ENCODE results near the gene FSTL4. TPM values are rescaled to one million over a fixed set of nuclear protein-coding genes. Genes with fewer than 3 reads are reported as not detected.
"Not testable (repeated sequence)": the region's sequence is repeated elsewhere in the genome, so short reads cannot be mapped to it uniquely, and the experiment has no call there.

The FSTL4 gene
- total and polyA plus RNA-seq, 2 of the 13 experiments (the other 11 are each of a cell fraction or from before 2014, with no cell fraction given), result 2.1 to 3.0 TPM

GRCh38 chr5:133538718-133539117, 73.6 kb downstream of the FSTL4 start (continued):
- no peak for TF ChIP-seq ZKSCAN8 (CRISPR knock-in tag; IDR thresholded peaks at IDR 0.05; ENCODE audit: borderline replicate concordance)

GRCh38 chr5:133535241-133535929, 77.0 kb downstream of the FSTL4 start:
- ATAC-seq; POLR2A ChIA-PET; BruUV-seq (replicated peaks); intact Hi-C loops (cut with micrococcal nuclease; ENCODE audit: unreplicated experiment); H3K27ac ChIP-seq (ENCODE audit: extremely low read length, insufficient read depth, low read length); CTCF ChIA-PET (ENCODE audit: low intra/inter-chr PET ratio, low total read pairs); DNase-seq (ENCODE audit: low spot score); H3K27me3 ChIP-seq (ENCODE audit: control insufficient read depth in 1 of 2, insufficient read depth in 2 of 2, low read length in 2 of 2); H2AFZ ChIP-seq (ENCODE audit: low read length); H3K4me1 ChIP-seq (ENCODE audit: insufficient read depth, low read length); H4K20me1 ChIP-seq (ENCODE audit: insufficient read depth, low read length); in situ Hi-C loops (cut with HindIII; ENCODE audit: extremely low pct_ligation_motif_present, low pct_unique_long_range_greater_than_20kb); H3K4me3 ChIP-seq (replicated peaks in 1 of 3; ENCODE audit: insufficient read depth in 1 of 3, low read depth in 2 of 3, low read length in 3 of 3); H3K9me3 ChIP-seq (ENCODE audit: low read length); H3K36me3 ChIP-seq (replicated peaks in 1 of 2; ENCODE audit: control insufficient read depth in 1 of 2, insufficient read depth in 2 of 2, low read length in 2 of 2); H3K4me2 ChIP-seq (ENCODE audit: low read depth, low read length); H3K9ac ChIP-seq (ENCODE audit: insufficient read depth, low read depth, low read length); H3K79me2 ChIP-seq (ENCODE audit: insufficient read depth, low read length); FAIRE-seq: not testable (repeated sequence)
- 41% methylated on average over 13 of the region's 13 CpGs for WGBS (ENCODE audit: low lambda C conversion rate)

DNA sequence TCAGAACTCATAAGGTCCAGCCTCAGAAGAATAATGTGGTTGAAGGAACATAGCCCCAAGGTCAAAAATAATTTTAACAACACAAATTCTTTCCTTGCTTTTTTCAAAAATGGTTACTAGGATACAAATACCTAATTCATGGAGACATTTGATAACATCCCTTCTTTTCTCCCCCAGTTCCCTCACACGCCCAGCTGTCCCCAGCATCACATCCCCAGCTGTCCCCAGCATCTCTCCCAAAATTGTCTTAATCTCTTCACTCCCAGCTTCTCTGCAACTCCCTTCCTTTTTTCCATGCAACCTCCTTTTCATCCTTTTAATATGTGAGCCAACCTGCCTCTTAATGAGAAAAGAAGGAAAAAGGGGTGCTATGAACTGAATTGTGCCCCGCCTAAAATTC, 77.8 kb downstream of the FSTL4 start:
- intact Hi-C loops (cut with micrococcal nuclease; ENCODE audit: unreplicated experiment), result no loop called here

More for the DNA sequence above, 77.8 kb downstream of the FSTL4 start:
- H3K27me3 ChIP-seq (ENCODE audit: control insufficient read depth in 1 of 2, insufficient read depth in 2 of 2, low read length in 2 of 2), result peaks cover 0 to 4% of the 10 kb centered on the region in 2 experiments; a peak in 1 of 5 replicates
- TF ChIP-seq TSC22D2 (CRISPR knock-in tag; IDR thresholded peaks at IDR 0.05; ENCODE audit: borderline replicate concordance) (no peak), SMAD3 (CRISPR knock-in tag; IDR thresholded peaks at IDR 0.05) (no peak), HOXA7 (CRISPR knock-in tag; IDR thresholded peaks at IDR 0.05) (no peak), ZBTB25 (CRISPR knock-in tag; IDR thresholded peaks at IDR 0.05) (no peak)
- TF ChIP-seq, protein P1, sequence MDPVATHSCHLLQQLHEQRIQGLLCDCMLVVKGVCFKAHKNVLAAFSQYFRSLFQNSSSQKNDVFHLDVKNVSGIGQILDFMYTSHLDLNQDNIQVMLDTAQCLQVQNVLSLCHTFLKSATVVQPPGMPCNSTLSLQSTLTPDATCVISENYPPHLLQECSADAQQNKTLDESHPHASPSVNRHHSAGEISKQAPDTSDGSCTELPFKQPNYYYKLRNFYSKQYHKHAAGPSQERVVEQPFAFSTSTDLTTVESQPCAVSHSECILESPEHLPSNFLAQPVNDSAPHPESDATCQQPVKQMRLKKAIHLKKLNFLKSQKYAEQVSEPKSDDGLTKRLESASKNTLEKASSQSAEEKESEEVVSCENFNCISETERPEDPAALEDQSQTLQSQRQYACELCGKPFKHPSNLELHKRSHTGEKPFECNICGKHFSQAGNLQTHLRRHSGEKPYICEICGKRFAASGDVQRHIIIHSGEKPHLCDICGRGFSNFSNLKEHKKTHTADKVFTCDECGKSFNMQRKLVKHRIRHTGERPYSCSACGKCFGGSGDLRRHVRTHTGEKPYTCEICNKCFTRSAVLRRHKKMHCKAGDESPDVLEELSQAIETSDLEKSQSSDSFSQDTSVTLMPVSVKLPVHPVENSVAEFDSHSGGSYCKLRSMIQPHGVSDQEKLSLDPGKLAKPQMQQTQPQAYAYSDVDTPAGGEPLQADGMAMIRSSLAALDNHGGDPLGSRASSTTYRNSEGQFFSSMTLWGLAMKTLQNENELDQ (CRISPR knock-in tag; IDR thresholded peaks at IDR 0.05; ENCODE audit: borderline replicate concordance), result no peak
- in situ Hi-C loops (cut with HindIII; ENCODE audit: extremely low pct_ligation_motif_present, low pct_unique_long_range_greater_than_20kb), result no loop called here
- ATAC-seq, result no peak
- WGBS (ENCODE audit: low lambda C conversion rate), result 26% methylated on average over 2 of the region's 2 CpGs
- CTCF ChIA-PET (ENCODE audit: low intra/inter-chr PET ratio, low total read pairs), result no interaction called here
- H2AFZ ChIP-seq (ENCODE audit: low read length), result no peak overlapping the region
- DNase-seq (ENCODE audit: low spot score), result no peak
- no peaks in the 10 kb centered on the region for H3K36me3 ChIP-seq (replicated peaks in 1 of 2; ENCODE audit: control insufficient read depth in 1 of 2, insufficient read depth in 2 of 2, low read length in 2 of 2)
- no peak overlapping the region for H3K27ac ChIP-seq (ENCODE audit: extremely low read length, insufficient read depth, low read length)
- H3K4me2 ChIP-seq (ENCODE audit: low read depth, low read length), result no peak overlapping the region
- H3K79me2 ChIP-seq (ENCODE audit: insufficient read depth, low read length), result no peaks in the 10 kb centered on the region
- no peak for FAIRE-seq
- no peaks in the 10 kb centered on the region for H3K9me3 ChIP-seq (ENCODE audit: low read length)
- H3K9ac ChIP-seq (ENCODE audit: insufficient read depth, low read depth, low read length), result no peak overlapping the region
- no peaks in the 10 kb centered on the region for H4K20me1 ChIP-seq (ENCODE audit: insufficient read depth, low read length)
- no TSS peak for BruUV-seq (replicated peaks)
- POLR2A ChIA-PET, result no interaction called here
- no peak overlapping the region for H3K4me3 ChIP-seq (replicated peaks in 1 of 3; ENCODE audit: insufficient read depth in 1 of 3, low read depth in 2 of 3, low read length in 3 of 3)
- no peaks in the 10 kb centered on the region for H3K4me1 ChIP-seq (ENCODE audit: insufficient read depth, low read length)

Data from HepG2 (cell line).